GM19455 (cell line): ENCODE results near the gene ZDHHC18.

Experiments
- ATAC-seq: cut with Tn5 transposase; IDR thresholded peaks from one replicate; pipeline ENCODE4 v1.9.1; 2021; ENCODE audit not compliant: unreplicated experiment

Gene ZDHHC18

GRCh38 chr1:26826261-26827105 lies at the start of gene ZDHHC18:
ZDHHC18 (plus strand) TSS chr1:26826688; CDS start chr1:26826805, 117 bp downstream.
- ATAC-seq, result peak; percentile 67

- no peak for ATAC-seq
Measured at GRCh38 chr1:26779098-26779668, 47.3 kb upstream of the ZDHHC18 start.

- no peak for ATAC-seq
Measured at GRCh38 chr1:26780344-26780957, 46.0 kb upstream of the ZDHHC18 start.

- no peak for ATAC-seq
Measured at GRCh38 chr1:26781206-26781825, 45.2 kb upstream of the ZDHHC18 start.

- no peak for ATAC-seq
Measured at GRCh38 chr1:26782521-26783212, 43.8 kb upstream of the ZDHHC18 start.

GRCh38 chr1:26783646-26784022 lies 42.9 kb upstream of the ZDHHC18 start:
- no peak for ATAC-seq

- ATAC-seq, result no peak
Measured at GRCh38 chr1:26784023-26784871, 42.2 kb upstream of the ZDHHC18 start.

- ATAC-seq, result no peak
Measured at GRCh38 chr1:26784886-26785285, 41.6 kb upstream of the ZDHHC18 start.

- no peak for ATAC-seq
Measured at GRCh38 chr1:26785611-26786436, 40.7 kb upstream of the ZDHHC18 start.

GRCh38 chr1:26786437-26787380 lies 39.8 kb upstream of the ZDHHC18 start:
- no peak for ATAC-seq

GRCh38 chr1:26787381-26787705 lies 39.1 kb upstream of the ZDHHC18 start:
- peak; percentile 46 for ATAC-seq

- peak; percentile 66 for ATAC-seq
Measured at GRCh38 chr1:26787706-26788514, 38.6 kb upstream of the ZDHHC18 start, which contains the start of gene PIGV. PIGV (plus strand) TSS chr1:26787950; CDS start chr1:26790816, 2,866 bp downstream.

GRCh38 chr1:26788515-26788785 lies 38.0 kb upstream of the ZDHHC18 start:
- ATAC-seq, result no peak

GRCh38 chr1:26788836-26789611 lies 37.5 kb upstream of the ZDHHC18 start:
- ATAC-seq, result no peak

- no peak for ATAC-seq
Measured at GRCh38 chr1:26789612-26789865, 36.9 kb upstream of the ZDHHC18 start.

- ATAC-seq, result no peak
Measured at GRCh38 chr1:26789931-26790330, 36.6 kb upstream of the ZDHHC18 start.

- ATAC-seq, result no peak
Measured at GRCh38 chr1:26790551-26790953, 35.9 kb upstream of the ZDHHC18 start.
